Natural killer cell treated with Interleukin-12 subunit alpha and Interleukin-12 subunit beta and Interleukin-15 and Interleukin-18, amount 100 ng/mL, for 72 hours (primary cell): Measurements from ENCODE around the gene IGFBP4. TPM values are rescaled to one million over a fixed set of nuclear protein-coding genes. Genes with fewer than 3 reads are reported as not detected.

Source experiments
- ATAC-seq, 2 donors: fragments of 150-1000 bp; cut with Tn5 transposase in 1 of 2; sonication (Bioruptor Pico), chemical (Tn5 transposase) in 1 of 2; 2 replicates each; pipeline ENCODE4 v1.10.0; 2021
- DNase-seq: peaks from one replicate; pipeline ENCODE4 v3.0.0; 2022; ENCODE audit warnings: low spot score
- H3K27ac Mint-ChIP-seq, 2 donors: 1 replicate in 1 of 2; 2 replicates in 1 of 2; pipeline ENCODE4 v1.8.0; 2022; ENCODE audit warnings: mixed read lengths in 2 of 2, mild to moderate bottlenecking in 1 of 2, moderate library complexity in 1 of 2
- H3K27me3 Mint-ChIP-seq, 2 donors: 1 replicate in 1 of 2; 2 replicates in 1 of 2; pipeline ENCODE4 v1.8.0; 2022; ENCODE audit warnings: mixed read lengths in 2 of 2
- H3K36me3 Mint-ChIP-seq: one replicate; pipeline ENCODE4 v1.8.0; 2022; ENCODE audit warnings: mixed read lengths
- H3K4me1 Mint-ChIP-seq, 2 donors: 1 replicate in 1 of 2; 2 replicates in 1 of 2; pipeline ENCODE4 v1.8.0; 2022; ENCODE audit warnings: low read depth in 2 of 2, mixed read lengths in 2 of 2, mild to moderate bottlenecking in 1 of 2
- H3K4me3 Mint-ChIP-seq: one replicate; pipeline ENCODE4 v1.8.0; 2022; ENCODE audit warnings: mixed read lengths
- H3K9me3 Mint-ChIP-seq: 2 replicates; pipeline ENCODE4 v1.8.0; 2022; ENCODE audit warnings: mixed read lengths
- total RNA-seq, 2 donors: library from RNA; stranded (reverse); gene quantifications; one replicate each; pipeline ENCODE4 v1.2.3, GENCODE V29; 2022

IGFBP4 gene
- total RNA-seq, 2 donors from 2014 or later = 0.59 to 0.88 TPM

DNA sequence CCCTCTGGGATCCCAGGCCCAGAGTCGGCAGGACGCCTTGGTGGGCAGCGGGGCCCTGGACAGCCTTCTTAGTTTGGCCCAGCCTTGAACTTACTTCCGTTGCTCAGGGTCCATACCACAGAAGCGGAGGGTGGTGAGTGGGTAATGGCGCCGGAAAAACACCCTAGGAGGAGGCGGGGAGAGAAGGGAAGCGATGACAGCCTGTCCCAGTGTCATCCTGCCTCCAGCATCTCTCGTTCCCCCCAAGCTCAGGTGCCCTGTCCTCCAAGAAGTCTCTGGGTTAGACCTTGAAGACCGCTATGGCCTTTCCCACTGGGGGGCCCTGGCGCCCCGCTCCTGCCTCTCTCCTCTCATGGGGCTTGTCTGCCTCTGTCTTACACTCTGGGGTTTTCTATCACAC lies 35.2 kb downstream of the IGFBP4 start:
- Mint-ChIP-seq H3K27me3 (peaks cover 0 to 3% of the 10 kb centered on the region in 2 donors), H3K4me3 (no peak overlapping the region), H3K27ac (peak overlapping the region in 1 of 2 donors; percentile 77), H3K4me1 (peaks cover 27 to 34% of the 10 kb centered on the region in 2 donors), H3K9me3 (no peaks in the 10 kb centered on the region), H3K36me3 (no peaks in the 10 kb centered on the region)
- DNase-seq = no peak
- ATAC-seq = no peak

- Mint-ChIP-seq H3K9me3 (no peaks in the 10 kb centered on the region), H3K27me3 (peaks cover 0 to 3% of the 10 kb centered on the region in 2 donors), H3K4me3 (peak overlapping the region; percentile 71), H3K4me1 (peaks cover 27 to 44% of the 10 kb centered on the region in 2 donors), H3K27ac (peak overlapping the region; percentile 77 to 78), H3K36me3 (no peaks in the 10 kb centered on the region)
- ATAC-seq = peak in 1 of 2 donors; percentile 12
- DNase-seq = no peak
Measured at GRCh38 chr17:40479754-40480480, 36.7 kb downstream of the IGFBP4 start.

DNA sequence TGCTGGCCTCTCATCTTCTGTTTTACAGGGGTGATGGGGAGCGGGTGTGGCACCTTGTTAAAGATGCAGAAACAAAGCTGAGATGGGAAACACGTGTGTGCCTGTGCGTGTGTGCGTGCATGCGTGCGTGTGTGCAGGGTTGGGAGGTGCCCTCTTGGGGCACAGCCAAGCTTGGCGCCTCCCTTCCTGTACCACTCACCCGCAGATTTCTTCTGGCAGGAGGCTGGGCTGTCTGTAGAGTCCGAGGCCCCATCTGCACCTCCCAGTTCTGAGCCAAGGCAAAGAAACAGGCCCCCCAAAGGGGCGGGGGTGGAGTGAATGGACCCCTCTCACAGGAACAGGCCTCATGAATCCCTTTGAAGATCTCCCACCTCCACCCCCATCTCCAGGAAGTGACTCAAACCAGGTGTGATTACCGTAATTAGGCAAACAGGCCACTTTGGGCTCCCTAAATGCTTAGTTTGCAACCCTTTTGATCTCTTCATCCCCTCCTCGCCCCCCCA lies 37.3 kb downstream of the IGFBP4 start:
- peaks cover 27 to 47% of the 10 kb centered on the region in 2 donors for H3K4me1 Mint-ChIP-seq
- peaks cover 0 to 3% of the 10 kb centered on the region in 2 donors for H3K27me3 Mint-ChIP-seq
- peak; percentile 66 for DNase-seq
- H3K9me3 Mint-ChIP-seq = no peaks in the 10 kb centered on the region
- H3K27ac Mint-ChIP-seq = peak overlapping the region; percentile 77 to 78
- ATAC-seq = peak; percentile 80 to 85
- peak overlapping the region; percentile 71 for H3K4me3 Mint-ChIP-seq
- no peaks in the 10 kb centered on the region for H3K36me3 Mint-ChIP-seq

- Mint-ChIP-seq H3K4me1 (peaks cover 28 to 48% of the 10 kb centered on the region in 2 donors), H3K4me3 (peak overlapping the region; percentile 71), H3K27me3 (peaks cover 0 to 3% of the 10 kb centered on the region in 2 donors), H3K9me3 (no peaks in the 10 kb centered on the region), H3K27ac (peak overlapping the region; percentile 77 to 78), H3K36me3 (no peaks in the 10 kb centered on the region)
- no peak for ATAC-seq
- DNase-seq = no peak
Measured at GRCh38 chr17:40481106-40481505, 37.9 kb downstream of the IGFBP4 start.

- no peak overlapping the region for H3K4me3 Mint-ChIP-seq
- DNase-seq (no peak), ATAC-seq (no peak)
- H3K27ac Mint-ChIP-seq = no peak overlapping the region
- H3K9me3 Mint-ChIP-seq = no peaks in the 10 kb centered on the region
- peaks cover 37 to 52% of the 10 kb centered on the region in 2 donors for H3K4me1 Mint-ChIP-seq
- no peaks in the 10 kb centered on the region for H3K36me3 Mint-ChIP-seq
- peaks cover 0 to 6% of the 10 kb centered on the region in 2 donors for H3K27me3 Mint-ChIP-seq
Measured at GRCh38 chr17:40482722-40483121, 39.5 kb downstream of the IGFBP4 start.

DNA sequence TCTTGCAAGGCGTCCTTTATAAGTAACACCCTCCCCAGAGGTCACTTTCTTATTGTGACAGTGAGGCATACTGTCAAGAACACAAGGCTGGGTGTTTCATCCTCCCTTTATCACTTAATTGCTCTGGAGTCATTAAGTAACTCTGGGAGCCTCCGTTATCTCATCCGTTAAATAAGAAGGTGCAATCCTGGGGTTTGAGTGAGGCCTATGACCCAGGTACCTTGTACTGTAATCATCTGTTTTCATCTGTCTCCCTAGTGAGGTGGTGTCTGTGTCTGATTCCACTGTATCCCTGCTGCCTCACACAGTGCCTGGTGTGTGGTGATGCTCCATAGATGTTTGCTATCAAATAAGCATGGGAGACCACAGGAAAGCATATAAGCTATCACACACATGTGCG lies 40.4 kb downstream of the IGFBP4 start:
- Mint-ChIP-seq H3K27ac (peak overlapping the region in 1 of 2 donors; percentile 24), H3K4me1 (peaks cover 39 to 52% of the 10 kb centered on the region in 2 donors), H3K36me3 (no peaks in the 10 kb centered on the region), H3K9me3 (no peaks in the 10 kb centered on the region), H3K27me3 (peaks cover 0 to 6% of the 10 kb centered on the region in 2 donors), H3K4me3 (no peak overlapping the region)
- ATAC-seq (no peak), DNase-seq (no peak)

DNA sequence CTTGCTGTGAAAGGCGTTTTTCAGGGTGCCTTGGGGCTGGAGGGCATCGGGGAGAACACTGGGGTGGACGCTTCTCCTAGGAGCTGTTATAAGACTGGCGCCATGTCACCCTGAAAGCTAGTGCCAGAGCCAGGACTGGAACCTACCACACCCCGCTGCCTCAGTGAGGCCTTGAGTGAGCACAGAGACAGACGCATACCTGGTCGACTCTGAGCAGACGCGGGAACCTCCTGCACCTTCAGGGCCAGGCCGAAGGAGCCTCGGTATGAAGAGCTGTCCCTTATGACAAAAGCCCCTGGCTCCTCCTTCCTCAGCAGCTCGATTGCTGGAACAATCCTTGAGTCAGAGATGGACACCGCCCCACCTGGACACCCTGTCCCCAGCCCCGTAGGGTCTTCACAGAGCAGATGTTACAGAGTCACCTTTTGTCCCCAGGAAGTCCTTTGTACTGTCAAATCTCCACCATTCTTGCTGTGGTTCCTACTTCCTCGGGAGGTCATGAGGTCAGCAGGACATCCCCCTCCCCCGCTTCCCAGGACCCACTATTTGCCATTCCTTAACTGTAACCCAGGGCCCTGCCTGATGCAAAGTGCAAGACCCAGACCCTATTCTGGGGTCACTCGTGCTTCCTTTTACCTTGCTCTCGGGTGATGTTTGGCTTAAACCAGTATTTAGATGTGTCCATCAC lies 41.2 kb downstream of the IGFBP4 start:
- no peaks in the 10 kb centered on the region for H3K9me3 Mint-ChIP-seq
- peaks cover 0 to 4% of the 10 kb centered on the region in 2 donors for H3K27me3 Mint-ChIP-seq
- DNase-seq (no peak), ATAC-seq (no peak)
- H3K4me3 Mint-ChIP-seq = no peak overlapping the region
- peak overlapping the region in 1 of 2 donors; percentile 34 for H3K27ac Mint-ChIP-seq
- H3K4me1 Mint-ChIP-seq = peaks cover 36 to 47% of the 10 kb centered on the region in 2 donors
- no peaks in the 10 kb centered on the region for H3K36me3 Mint-ChIP-seq

GRCh38 chr17:40484973-40485530 lies 41.8 kb downstream of the IGFBP4 start:
- no peaks in the 10 kb centered on the region for H3K9me3 Mint-ChIP-seq
- H3K4me1 Mint-ChIP-seq = peaks cover 34 to 45% of the 10 kb centered on the region in 2 donors
- no peaks in the 10 kb centered on the region for H3K36me3 Mint-ChIP-seq
- DNase-seq (no peak), ATAC-seq (no peak)
- no peak overlapping the region for H3K4me3 Mint-ChIP-seq
- H3K27me3 Mint-ChIP-seq = peaks cover 0 to 4% of the 10 kb centered on the region in 2 donors
- H3K27ac Mint-ChIP-seq = peak overlapping the region in 1 of 2 donors; percentile 34

DNA sequence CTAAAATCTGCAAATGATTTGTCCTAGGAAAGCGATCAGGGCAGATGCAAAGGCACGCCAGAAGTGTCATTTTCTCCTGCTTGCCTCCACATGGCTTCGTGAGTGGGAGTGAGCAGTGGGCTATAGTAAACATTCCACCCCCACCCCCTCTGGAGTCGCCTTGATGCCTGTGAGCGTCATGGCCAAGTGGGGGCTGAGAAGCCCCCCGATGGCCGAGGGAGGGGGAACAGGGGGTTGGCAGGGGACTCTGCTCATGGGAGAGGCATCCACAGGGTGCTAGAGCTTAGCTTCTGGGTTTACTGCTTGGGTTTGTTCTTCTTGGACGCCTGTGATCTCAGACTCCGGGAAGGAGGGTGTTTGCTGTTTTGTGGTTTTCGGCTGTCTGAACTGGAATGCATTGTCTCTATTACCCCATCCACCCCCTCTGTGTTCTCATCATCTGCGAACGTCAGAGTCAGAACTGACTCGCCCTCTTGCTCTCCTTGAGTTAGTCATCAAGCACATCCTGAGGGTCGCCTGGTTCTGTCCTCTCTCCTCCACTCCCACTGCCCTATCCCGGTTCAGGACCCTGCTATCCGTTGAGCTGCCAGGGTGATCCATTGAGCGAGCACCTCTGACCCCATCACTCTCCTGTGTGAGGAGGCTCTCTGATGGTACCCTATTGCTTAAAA lies 42.7 kb downstream of the IGFBP4 start:
- no peak overlapping the region for H3K4me3 Mint-ChIP-seq
- H3K9me3 Mint-ChIP-seq = no peaks in the 10 kb centered on the region
- peaks cover 0 to 4% of the 10 kb centered on the region in 2 donors for H3K27me3 Mint-ChIP-seq
- no peaks in the 10 kb centered on the region for H3K36me3 Mint-ChIP-seq
- DNase-seq = no peak
- peak overlapping the region in 1 of 2 donors; percentile 42 for H3K27ac Mint-ChIP-seq
- H3K4me1 Mint-ChIP-seq = peaks cover 26 to 38% of the 10 kb centered on the region in 2 donors
- no peak for ATAC-seq

DNA sequence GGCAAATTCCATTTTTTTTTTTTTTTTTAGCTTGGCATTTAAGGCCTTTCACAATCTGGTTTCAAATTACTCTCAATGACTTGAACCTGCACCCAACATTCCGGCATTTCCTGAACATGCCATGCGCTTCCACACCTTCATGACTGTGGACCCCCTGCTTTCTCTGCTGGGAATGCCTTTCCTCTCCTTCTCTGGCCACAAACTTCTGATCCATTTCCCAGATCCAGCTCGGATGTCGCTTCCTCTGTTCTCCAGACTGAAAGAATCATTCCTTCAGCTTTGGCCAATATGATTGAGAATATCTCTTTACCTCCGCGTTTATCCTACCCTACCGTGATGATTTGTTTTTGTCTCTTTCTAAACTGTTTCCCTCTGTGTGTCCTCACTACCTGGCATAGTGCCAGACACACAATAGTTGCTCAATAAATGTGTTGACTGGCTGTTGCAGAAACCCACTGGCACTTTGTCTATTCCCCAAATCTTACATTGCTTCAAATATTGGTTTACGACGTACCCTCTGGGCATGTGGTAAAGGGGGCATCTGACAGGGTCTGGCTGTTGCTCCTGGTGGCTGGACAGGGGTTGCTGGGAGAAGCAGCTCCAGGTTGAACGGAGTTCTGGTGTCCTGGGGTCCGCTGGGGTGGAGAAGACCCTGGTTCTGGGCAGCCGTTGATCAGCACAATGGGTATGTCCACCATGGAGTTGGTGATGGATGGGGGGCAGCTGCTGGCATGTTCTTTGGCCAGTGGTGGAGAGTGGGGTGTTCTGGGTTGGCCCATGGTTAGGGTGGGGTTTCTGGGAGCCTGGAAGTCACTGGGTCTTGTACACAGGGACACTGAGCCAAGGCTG lies 43.5 kb downstream of the IGFBP4 start:
- Mint-ChIP-seq H3K27ac (peak overlapping the region; percentile 7 to 42), H3K36me3 (no peaks in the 10 kb centered on the region), H3K4me1 (peaks cover 21 to 30% of the 10 kb centered on the region in 2 donors), H3K27me3 (peaks cover 0 to 4% of the 10 kb centered on the region in 2 donors), H3K9me3 (no peaks in the 10 kb centered on the region), H3K4me3 (no peak overlapping the region)
- no peak for DNase-seq
- no peak for ATAC-seq

- Mint-ChIP-seq H3K36me3 (no peaks in the 10 kb centered on the region), H3K4me3 (no peak overlapping the region), H3K27ac (no peak overlapping the region), H3K9me3 (no peaks in the 10 kb centered on the region), H3K4me1 (peaks cover 18 to 26% of the 10 kb centered on the region in 2 donors), H3K27me3 (peaks cover 0 to 4% of the 10 kb centered on the region in 2 donors)
- ATAC-seq (no peak), DNase-seq (no peak)
Measured at GRCh38 chr17:40487371-40488020, 44.2 kb downstream of the IGFBP4 start.

- H3K4me1 Mint-ChIP-seq = peaks cover 10 to 18% of the 10 kb centered on the region in 2 donors
- DNase-seq (no peak), ATAC-seq (no peak)
- no peak overlapping the region for H3K4me3 Mint-ChIP-seq
- H3K36me3 Mint-ChIP-seq = no peaks in the 10 kb centered on the region
- no peaks in the 10 kb centered on the region for H3K9me3 Mint-ChIP-seq
- H3K27me3 Mint-ChIP-seq = peaks cover 0 to 4% of the 10 kb centered on the region in 2 donors
- H3K27ac Mint-ChIP-seq = no peak overlapping the region
Measured at GRCh38 chr17:40490289-40490853, 47.1 kb downstream of the IGFBP4 start.
